NCI-H2196 treated with DMSO at 0.1 percent for 48 hours (cell line): ENCODE measurements around the gene CCT5.
"Not testable (repeated sequence)": the region's sequence is repeated elsewhere in the genome, so short reads cannot be mapped to it uniquely, and the experiment has no call there.

Source experiments
- DNase-seq: peaks from one replicate; lab custom pipeline; 2025; ENCODE audit not compliant: unreplicated experiment; lab: John Stamatoyannopoulos, UW

The CCT5 gene

DNA sequence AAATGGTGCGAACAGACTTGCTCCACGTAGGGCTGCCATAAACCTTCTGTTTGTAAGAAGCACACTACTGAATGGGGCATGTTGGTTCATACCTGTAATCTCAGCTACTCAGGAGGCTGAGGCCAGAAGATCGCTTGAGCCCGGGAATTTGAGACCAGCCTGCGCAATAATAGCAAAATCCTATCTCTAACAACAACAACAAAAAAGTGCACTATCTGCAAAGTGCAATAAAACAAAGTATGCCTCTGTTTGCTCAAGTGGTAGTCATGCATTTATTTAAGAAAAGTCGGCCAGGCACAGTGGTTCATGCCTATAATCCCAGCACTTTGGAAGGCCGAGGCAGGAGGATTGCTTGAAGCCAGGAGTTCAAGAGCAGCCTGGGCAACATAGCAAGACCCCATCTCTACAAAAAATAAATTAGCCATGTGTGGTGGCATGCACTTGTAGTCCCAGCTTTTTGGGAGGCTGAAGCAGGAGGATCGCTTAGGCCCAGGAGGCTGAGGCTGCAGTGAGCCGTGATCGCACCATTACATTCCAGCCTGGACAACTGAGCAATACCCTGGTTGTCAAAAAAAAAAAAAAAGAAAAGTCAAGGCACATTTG lies 5.6 kb upstream of the CCT5 start:
- DNase-seq = no peak

DNA sequence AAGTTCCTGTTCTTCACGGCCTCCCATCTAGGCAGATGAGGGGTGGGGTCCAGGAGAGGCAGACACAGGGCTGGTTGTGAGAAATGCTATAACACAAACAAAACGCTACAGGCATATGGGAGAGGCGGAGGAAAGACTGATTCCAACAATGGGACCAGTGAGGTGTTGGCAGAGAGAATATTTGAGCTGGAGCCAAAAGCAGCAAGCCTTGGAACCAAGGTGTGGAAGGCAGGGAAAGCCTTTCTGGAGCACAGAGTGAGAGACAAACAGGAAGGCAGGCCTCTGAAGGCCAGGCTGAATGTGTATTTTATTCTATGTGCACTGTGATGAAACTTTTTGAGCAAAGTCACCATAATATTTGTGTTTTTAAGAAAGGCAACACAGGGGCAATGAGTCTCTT lies 3.3 kb upstream of the CCT5 start:
- DNase-seq = no peak

DNA sequence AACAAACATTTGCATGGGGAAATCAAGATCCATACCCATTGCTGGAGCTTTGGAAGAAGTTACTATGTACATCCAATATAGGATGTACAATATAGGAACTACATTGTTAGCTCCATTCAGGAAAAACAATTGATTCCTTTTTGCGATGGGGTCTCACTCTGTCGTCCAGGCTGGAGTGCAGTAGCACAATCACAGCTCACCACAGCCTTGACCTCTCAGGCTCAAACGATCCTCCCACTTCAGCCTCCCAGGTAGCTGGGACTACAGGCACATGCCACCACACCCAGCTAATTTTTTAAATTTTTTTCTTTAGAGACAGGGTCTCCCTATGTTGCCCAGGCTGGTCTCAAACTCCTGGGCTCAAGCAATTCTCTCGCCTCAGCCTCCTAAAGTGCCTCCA lies 2.9 kb upstream of the CCT5 start:
- DNase-seq = not testable (repeated sequence)

DNA sequence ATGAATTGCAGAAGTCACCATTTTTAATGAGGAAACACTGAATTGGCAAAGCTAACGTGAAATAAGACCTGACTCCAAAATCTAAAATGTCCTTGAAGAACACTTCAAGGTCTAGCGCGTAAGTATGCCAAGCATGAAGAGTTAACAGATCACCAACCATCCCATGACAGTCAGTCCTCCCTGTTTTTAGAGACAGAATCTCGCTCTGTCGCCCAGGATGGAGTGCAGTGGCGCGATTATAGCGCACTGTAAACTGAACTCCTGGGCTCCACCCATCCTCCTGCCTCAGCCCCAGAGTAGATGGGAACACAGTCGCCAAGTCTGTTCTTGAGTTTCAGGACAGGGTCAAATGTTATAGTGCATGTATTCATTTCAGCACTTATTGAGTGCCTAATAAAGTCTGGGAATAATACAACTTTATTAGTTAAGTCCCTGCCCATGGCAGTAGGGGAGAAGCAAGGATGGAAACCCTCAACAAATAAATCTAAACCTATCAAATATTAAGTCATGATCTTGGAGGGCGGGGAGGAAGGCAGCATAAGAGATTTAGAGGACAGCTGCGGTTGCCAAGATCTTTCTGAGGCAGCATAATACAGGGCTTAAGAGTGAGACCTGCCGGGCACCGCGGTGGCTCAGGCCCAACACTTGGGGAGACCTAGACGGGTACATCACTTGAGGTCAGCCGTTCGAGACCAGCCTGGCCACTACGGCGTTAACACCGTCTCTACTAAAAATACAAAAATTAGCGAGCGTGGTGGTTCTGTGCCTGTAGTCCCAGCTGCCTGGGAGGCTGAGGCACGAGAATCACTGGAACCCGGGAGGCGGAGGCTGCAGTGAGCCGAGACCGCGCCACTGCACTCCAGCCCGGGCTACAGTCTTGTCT lies 1.5 kb upstream of the CCT5 start:
- DNase-seq = no peak

DNA sequence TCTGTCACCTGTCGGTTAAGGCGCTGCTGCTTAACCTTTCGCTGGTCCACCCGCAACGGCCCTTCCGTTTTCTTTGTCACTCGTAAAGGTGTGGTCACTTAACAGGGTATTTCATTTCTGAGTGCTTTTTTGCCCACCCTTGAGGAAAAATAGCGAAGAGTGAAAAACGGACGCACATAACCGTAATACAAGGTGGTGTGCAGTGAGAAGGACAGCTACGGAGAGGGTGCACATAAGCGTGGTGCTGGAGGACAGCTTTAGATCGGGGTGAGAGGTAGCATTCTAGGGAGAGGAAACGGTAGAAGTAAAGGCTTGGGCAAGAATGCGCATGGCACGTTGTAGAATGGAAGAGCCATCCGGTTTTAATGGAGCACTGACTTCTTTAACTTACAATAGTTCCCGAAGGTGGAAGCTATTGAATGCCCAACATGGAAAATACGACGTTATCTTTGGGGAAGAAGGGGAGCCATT lies 761 bp downstream of the CCT5 start:
- DNase-seq = no peak

DNA sequence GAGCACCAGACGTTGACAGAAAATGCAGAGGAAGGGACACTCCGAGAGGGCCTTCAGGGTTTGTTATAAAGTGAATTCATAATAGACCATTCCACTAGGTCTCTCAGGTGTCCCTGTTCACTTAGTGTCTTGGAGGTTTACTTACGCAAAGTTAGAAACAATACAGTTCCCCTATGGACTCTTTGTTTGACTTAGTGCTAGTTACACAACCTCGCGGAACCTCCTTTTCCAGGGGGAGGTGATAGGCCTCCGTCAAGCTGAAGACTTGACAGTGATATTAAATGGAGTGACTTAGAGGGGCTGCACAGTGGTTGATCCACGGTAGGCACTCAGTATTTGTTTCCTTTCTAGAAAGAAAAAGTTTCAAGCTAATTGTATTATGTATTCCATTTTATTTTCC lies 1.3 kb downstream of the CCT5 start:
- no peak for DNase-seq

DNA sequence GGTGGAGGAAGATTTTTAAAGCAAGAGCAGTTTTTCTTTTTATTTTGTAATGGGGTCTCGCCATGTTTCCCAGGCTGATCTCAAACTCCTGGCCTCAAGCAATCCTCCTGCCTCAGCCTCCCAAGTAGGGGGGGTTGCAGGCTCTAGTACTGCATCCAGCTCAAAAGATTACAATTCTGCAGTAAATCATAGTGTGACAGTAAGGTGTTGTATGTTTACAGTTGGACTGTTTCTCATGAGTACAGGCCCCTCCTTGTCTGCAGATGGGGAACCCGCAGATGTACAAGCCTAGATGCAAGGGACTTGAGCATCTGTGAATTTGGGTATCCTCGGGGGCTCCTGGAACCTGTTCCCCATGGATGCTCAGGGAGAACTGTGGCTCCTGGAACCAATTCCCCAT lies 3.3 kb downstream of the CCT5 start:
- no peak for DNase-seq

DNA sequence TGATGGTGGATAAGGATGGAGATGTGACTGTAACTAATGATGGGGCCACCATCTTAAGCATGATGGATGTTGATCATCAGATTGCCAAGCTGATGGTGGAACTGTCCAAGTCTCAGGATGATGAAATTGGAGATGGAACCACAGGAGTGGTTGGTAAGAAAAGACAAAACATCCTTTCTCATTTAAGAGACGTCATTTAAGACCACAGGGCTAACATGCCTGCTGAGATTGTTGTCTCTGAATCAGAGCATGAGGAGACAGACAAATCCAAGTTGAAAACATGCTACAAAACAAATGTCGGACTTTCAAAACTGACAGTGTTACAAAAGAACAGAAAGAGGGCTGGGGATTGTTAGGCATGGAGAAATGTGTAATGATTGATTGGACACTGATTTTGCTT lies 4.6 kb downstream of the CCT5 start:
- DNase-seq = no peak

DNA sequence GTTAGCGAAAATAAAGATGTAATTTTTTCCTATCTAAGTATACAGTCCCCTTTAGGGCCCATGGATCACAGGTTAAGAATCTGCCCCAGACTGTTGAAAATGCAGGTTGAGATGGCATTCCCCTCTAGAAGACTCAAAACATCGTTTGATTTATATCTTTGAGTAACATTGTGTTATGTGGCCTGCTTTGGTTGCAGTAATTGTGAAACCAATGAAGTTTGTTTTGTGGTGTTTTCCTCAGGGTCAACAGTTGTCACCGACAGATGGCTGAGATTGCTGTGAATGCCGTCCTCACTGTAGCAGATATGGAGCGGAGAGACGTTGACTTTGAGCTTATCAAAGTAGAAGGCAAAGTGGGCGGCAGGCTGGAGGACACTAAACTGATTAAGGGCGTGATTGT lies 7.8 kb downstream of the CCT5 start:
- DNase-seq = no peak

DNA sequence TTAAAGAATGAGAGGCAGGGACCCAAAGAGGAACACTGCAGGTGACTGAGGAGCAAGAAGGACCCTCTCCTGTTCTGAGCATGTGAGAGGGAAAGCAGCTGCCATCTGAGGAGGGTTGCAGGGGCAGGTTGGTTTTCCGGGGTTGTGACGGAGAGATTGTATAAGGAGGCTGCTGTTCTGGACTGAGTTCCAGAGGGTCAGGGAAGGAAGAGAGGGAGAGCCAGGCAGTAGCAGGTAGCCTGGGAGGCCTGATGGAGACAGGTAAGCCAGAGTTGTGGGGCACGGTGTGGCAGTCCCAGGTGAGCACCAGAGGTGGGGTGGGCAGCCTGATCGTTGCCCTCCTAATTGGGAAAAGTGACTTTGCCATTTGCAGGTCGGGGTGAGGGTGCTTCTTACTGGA lies 9.8 kb downstream of the CCT5 start:
- DNase-seq = no peak

DNA sequence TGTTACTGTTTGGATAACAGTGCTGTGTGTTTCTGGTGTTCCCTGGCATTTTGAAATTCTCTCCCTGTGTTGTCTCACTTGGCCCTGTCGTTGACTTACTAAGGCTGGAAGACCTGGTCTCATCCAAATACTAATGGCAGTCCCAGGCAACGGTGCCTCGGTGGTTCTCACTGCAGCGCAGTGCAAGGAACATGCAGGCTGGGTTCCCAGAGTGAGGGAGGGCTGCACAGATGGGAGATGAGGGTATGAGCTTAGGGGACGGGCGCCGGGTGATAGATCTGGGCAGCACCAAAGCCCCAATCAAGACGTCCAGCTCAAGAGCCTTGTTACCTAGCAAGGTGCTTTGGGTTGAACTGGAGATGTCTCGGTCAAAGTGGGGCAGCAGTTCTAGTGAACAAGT lies 11.0 kb downstream of the CCT5 start:
- no peak for DNase-seq

DNA sequence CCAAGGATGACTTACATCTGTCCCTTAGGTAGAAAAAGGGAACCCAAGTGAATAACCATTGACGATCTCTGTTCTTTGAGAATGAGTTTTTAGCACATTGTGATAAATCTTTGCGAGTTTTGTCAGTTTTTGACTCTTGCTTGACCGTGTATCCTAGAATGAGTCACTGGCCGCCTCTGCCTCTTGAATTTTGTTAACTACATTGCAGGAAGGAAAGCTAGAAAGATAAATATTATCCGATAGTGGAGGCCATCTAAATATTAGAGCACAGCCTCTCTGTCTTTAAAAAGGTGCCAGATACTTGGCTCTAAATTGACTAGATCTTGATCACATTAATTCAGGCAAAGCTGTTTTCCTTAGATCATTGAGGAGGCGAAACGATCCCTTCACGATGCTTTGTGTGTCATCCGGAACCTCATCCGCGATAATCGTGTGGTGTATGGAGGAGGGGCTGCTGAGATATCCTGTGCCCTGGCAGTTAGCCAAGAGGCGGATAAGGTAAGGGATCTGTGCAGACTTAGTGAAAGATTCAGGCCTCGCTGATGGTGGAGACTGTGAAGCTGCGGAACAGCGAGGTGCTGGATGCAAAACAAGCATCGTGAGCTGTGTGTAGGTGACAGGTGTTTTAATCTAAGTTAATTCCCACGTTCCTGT lies 12.2 kb downstream of the CCT5 start:
- DNase-seq = no peak

DNA sequence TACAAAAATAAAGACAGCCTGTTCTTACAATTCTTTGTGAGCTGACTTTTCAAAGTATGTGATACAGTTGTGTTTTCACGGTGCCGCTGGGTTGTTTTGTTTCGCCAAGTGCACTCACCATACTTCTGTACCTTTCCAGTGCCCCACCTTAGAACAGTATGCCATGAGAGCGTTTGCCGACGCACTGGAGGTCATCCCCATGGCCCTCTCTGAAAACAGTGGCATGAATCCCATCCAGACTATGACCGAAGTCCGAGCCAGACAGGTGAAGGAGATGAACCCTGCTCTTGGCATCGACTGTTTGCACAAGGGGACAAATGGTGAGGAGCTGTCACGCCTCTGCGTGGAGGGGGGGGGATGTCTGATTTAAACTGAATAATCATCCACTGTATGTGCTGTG lies 12.9 kb downstream of the CCT5 start:
- no peak for DNase-seq

DNA sequence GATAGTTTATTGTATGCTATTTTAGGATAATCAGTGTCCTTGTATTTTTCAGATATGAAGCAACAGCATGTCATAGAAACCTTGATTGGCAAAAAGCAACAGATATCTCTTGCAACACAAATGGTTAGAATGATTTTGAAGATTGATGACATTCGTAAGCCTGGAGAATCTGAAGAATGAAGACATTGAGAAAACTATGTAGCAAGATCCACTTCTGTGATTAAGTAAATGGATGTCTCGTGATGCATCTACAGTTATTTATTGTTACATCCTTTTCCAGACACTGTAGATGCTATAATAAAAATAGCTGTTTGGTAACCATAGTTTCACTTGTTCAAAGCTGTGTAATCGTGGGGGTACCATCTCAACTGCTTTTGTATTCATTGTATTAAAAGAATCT lies 14.5 kb downstream of the CCT5 start:
- DNase-seq = no peak

DNA sequence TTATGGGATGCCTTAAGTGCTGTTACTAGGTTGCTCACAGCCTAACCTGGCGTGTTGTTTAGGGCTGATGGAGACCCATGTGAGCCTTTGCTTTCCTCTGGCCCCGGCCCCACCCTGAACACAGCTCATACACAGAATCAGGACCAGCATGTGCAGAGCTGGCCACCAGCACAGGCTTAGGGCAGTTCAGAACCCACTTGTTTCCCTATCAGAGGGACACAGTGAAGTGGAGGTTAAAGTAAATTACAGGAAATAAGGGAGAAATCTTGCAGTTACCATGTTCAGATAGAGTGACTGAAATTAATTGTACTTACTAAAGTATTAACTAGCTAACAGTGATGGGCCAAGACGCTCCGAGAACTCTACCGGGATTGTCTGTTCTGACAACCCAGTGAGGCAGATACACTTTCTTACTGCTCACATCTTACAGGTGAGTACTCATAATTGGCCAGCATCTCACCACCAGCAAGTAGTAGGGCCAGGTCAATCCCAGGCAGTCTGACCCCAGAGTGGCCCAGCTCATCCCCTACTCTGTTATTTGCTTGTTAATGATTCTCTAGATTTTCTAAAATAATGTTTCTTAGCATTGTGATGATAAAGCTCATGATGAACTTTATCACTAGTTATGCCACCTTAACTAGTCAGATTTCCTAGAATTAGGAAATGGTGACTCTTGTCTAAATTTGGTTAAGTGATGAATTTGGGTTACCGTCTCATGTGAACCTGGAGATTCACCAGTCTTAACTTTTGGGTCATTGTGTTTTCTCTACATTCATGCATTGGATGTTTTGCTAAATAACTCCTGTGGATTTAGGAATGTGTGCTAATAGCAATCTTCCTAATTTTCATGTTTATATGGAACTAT lies 15.4 kb downstream of the CCT5 start:
- DNase-seq = no peak

DNA sequence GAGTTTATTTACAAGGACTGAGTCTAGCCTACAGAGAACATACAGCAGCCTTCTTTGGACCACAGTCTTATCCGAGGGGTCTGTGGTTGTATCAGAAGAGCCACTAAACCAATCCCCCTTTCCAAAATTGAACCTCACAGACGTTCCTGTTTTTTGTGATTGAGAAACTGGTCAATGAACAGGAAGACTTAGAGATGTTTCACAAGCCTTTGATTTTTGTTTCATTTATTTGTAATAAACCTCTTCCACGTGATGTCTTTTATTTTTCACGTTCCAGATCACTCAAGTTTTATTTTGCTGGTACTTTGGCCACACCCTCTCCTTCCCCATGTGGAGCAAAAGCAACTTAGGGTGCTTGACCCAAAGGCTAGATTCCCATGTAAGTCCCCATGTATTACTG lies 16.1 kb downstream of the CCT5 start:
- DNase-seq = no peak

DNA sequence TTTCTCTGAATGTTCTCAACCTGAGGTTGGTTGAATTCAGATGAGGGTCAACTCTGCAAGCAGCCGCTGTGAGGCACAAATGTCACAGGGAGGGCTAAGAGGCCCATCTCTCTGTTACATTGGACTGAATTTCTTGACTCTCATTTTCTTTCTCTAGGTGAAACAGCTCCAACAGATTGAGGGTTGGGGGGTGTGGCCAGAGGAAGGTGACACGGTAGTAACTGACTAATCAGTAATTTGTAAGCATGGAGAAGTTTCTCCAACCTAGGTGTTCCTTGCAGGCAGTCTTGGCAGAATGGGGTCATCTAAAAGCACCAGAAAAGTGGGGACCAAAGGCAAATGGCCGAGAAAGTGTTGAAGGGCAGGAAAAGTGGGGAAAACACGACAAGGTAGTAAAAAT lies 16.8 kb downstream of the CCT5 start:
- DNase-seq = no peak

DNA sequence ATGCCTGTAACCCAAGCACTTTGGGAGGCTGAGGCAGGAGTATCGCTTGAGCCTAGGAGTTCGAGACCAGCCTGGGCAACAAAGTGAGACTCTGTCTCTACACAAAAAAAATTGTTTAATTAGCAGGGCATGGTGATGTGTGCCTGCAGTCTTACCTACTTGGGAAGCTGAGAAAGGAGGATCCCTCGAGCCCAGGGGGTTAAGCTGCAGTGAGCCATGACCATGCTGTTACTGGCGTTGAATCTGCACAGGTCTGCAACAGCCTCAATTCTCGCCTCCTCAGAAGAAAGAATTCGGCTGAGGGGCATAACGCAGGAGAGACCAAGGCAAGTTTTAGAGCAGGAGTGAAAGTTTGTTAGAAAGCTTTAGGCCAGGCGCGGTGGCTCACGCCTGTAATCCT lies 18.0 kb downstream of the CCT5 start:
- no peak for DNase-seq

DNA sequence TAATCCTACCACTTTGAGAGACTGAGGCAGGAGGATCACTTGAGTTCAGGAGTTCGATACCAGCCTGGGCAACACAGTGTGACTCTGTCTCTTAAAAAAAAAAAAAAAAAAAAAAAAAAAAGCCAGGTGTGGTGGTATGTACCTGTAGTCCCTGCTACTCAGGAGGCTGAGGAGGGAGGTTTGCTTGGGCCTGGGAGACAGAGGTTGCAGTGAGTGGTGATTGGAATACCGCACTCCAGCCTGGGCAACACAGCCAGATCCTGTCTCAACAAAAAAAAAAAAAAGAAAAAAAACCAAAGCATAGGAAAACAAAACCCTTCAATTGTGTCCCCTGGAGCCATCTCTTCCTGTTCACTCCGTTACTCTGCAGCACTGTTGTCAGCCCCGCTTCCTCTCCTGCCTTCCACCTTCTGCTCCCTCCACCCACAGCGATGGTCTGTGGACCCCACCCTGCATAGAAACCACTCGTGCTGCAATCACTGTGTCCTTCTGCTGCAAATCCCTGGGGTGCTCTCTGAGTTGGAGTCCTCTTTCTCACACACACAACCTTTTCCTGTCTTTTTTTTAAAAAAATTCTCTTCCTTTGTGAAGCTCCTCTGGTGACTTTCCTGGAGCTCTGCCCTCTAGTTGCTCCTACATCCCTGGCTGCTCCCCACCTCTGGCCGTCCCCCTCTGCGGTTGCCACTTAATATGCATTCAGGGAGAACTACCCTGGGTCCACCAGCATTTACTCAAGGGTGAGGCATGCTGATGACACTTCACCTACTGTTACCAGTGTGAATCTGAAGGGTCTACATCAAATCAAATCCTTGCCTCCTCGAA lies 22.2 kb downstream of the CCT5 start:
- DNase-seq = no peak

DNA sequence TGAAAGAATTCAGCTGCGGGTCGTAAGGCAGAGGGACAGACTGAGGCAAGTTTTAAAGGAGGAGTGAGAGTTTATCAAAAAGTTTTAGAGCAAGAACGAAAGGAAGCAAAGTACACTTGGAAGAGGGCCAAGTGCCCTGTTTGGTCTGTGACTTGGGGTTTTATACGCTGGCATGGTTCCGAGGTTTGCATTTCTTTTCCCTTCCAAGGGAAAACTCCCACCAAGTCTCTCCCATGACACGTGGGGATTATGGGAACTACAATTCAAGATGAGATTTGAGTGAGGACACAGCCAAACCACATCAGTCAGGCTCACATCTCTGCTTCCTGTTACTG lies 22.8 kb downstream of the CCT5 start:
- not testable (repeated sequence) for DNase-seq

DNA sequence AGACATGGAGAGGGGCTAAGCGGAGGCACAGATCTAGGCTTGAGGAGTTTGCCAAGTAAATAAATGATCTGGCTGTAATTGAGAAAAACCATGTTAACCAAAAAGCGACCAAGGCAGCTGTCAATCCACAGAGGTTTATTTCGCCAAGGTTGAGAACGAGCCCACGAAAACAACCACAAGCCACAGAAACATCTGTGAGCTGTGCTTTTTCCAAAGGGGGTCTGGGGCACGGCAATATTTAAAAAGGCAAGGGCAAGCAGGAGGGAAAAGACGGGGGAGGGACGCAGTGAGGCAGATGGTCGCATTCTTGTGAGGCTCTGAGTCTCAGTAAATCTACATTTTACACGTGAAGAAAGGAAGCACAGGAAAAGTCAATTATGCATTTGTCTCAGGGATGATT lies 25.4 kb downstream of the CCT5 start:
- DNase-seq = no peak
